SK-N-SH treated with all-trans-retinoic acid at 6 μM for 48 hours (cell line): ENCODE measurements around the gene LRRC55.

Source experiments
- GLIS3 ChIP-seq: fragments of 250-450 bp; sonication (Bioruptor Pico); IDR thresholded peaks from 2 replicates; pipeline ENCODE4 v1.5.0; 2020; ENCODE audit warnings: mild to moderate bottlenecking, moderate library complexity
- TOX ChIP-seq: fragments of 250-450 bp; sonication (Bioruptor Pico); IDR thresholded peaks from 2 replicates; pipeline ENCODE4 v1.8.0; 2021; ENCODE audit warnings: mild to moderate bottlenecking, moderate library complexity, borderline replicate concordance
- ZNF8 ChIP-seq: fragments of 450-650 bp; formaldehyde crosslinking; IDR thresholded peaks from 2 replicates; pipeline ENCODE4 v1.5.0; 2020; ENCODE audit warnings: mild to moderate bottlenecking, moderate library complexity

DNA sequence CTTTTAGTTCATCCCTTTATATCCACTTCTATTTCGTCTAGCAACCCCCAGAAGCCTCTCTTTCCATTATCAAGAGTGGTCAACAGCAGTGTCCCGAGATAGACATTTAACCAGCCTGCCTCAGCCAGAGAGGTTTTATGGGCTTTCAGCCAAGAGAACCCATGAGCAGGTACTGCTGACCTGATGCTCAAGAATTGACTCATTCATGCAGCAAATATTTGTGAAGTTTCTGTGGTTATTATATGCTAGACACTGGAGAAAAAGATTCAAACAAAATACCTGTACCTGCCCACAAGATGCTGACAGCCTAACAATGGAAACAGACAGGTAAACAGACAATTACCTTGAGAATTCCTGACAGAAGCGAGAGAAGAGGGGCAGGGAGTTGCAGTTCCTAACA lies 9.7 kb upstream of the LRRC55 start:
- TF ChIP-seq ZNF8 (CRISPR knock-in tag): no peak
- TF ChIP-seq TOX (CRISPR knock-in tag): no peak
- no peak for TF ChIP-seq GLIS3
